Neural progenitor cell (in vitro differentiated cells): Measurements from ENCODE around the gene ZAP70. TPM values are rescaled to one million over a fixed set of nuclear protein-coding genes. Genes with fewer than 3 reads are reported as not detected.

Source experiments
- DNase-seq: peaks from one replicate; pipeline ENCODE4 v3.0.0-alpha.2; 2016; ENCODE audit warnings: low spot score
- H2AFZ ChIP-seq: fragments of 200-600 bp; sonication (generic); replicated peaks from 2 replicates; pipeline ENCODE4 v1.6.1; 2016; ENCODE audit warnings: antibody characterized with exemption
- H3F3A ChIP-seq: fragments of 200-600 bp; sonication (generic); 2 replicates; pipeline ENCODE4 v1.6.1; 2016; ENCODE audit warnings: antibody characterized with exemption, low read depth
- H3K27ac ChIP-seq: fragments of 200-600 bp; sonication (generic); 2 replicates; pipeline ENCODE4 v1.5.1; 2016; ENCODE audit warnings: mild to moderate bottlenecking
- H3K27me3 ChIP-seq: fragments of 200-600 bp; sonication (generic); 2 replicates; pipeline ENCODE4 v1.6.1; 2016; ENCODE audit warnings: mild to moderate bottlenecking, moderate library complexity
- H3K36me3 ChIP-seq: fragments of 200-600 bp; sonication (generic); 2 replicates; pipeline ENCODE4 v1.5.1; 2016
- H3K4me1 ChIP-seq: fragments of 200-600 bp; sonication (generic); 2 replicates; pipeline ENCODE4 v1.6.1; 2016; ENCODE audit warnings: mixed run types
- H3K4me2 ChIP-seq: fragments of 200-600 bp; sonication (generic); 2 replicates; pipeline ENCODE4 v1.6.1; 2016
- H3K4me3 ChIP-seq: fragments of 200-600 bp; sonication (generic); 2 replicates; pipeline ENCODE4 v1.5.1; 2016
- H3K79me2 ChIP-seq: fragments of 200-600 bp; sonication (generic); 2 replicates; pipeline ENCODE4 v1.6.1; 2016; ENCODE audit warnings: low read depth
- H3K9ac ChIP-seq: fragments of 200-600 bp; sonication (generic); 2 replicates; pipeline ENCODE4 v1.6.1; 2016
- H3K9me3 ChIP-seq: fragments of 200-600 bp; sonication (generic); 2 replicates; pipeline ENCODE4 v1.5.1; 2016; ENCODE audit warnings: low read depth
- H4K20me1 ChIP-seq: fragments of 200-600 bp; sonication (generic); 2 replicates; pipeline ENCODE4 v1.6.1; 2016; ENCODE audit warnings: low read depth
- H3K27ac Mint-ChIP-seq: 3 replicates; pipeline ENCODE4 v1.8.0; 2021; ENCODE audit warnings: mixed read lengths
- H3K27me3 Mint-ChIP-seq: 2 replicates; pipeline ENCODE4 v1.8.0; 2022; ENCODE audit warnings: low read depth, mild to moderate bottlenecking, inconsistent platforms, moderate library complexity, mixed read lengths; ENCODE audit not compliant: insufficient read depth
- H3K36me3 Mint-ChIP-seq: 3 replicates; pipeline ENCODE4 v1.8.0; 2021; ENCODE audit warnings: mixed read lengths
- H3K4me1 Mint-ChIP-seq: 3 replicates; pipeline ENCODE4 v1.8.0; 2021; ENCODE audit warnings: mixed read lengths
- H3K4me3 Mint-ChIP-seq: 3 replicates; pipeline ENCODE4 v1.8.0; 2021; ENCODE audit warnings: mild to moderate bottlenecking, moderate library complexity, mixed read lengths
- H3K9me3 Mint-ChIP-seq: 3 replicates; pipeline ENCODE4 v1.8.0; 2020; ENCODE audit warnings: mixed read lengths
- CTCF ChIP-seq: fragments of 200-600 bp; sonication (generic); IDR thresholded peaks from 2 replicates; pipeline ENCODE4 v1.5.1; 2017; ENCODE audit warnings: antibody characterized with exemption, mild to moderate bottlenecking
- EZH2 ChIP-seq: fragments of 200-600 bp; sonication (generic); IDR thresholded peaks from 2 replicates; pipeline ENCODE4 v1.6.1; 2017; ENCODE audit warnings: antibody characterized with exemption, mild to moderate bottlenecking, moderate library complexity
- EZH2phosphoT487 ChIP-seq: fragments of 200-600 bp; sonication (generic); IDR thresholded peaks from 2 replicates; pipeline ENCODE4 v1.6.1; 2017; ENCODE audit warnings: antibody characterized with exemption
- total RNA-seq: library from RNA; depleted of rRNA; stranded (reverse); fragments of >200 nt; gene quantifications from 2 replicates; pipeline ENCODE4 v1.2.3, GENCODE V29; 2015; ENCODE audit warnings: low replicate concordance

Gene ZAP70
- total RNA-seq, 1 donor from 2014 or later: not detected

- no peak for TF ChIP-seq EZH2
- no peak for TF ChIP-seq EZH2phosphoT487
- TF ChIP-seq CTCF: no peak
- no peaks in the 10 kb centered on the region for H3K9me3 ChIP-seq
- H2AFZ ChIP-seq: no peak overlapping the region
- Mint-ChIP-seq H3K4me1 (no peaks in the 10 kb centered on the region), H3K9me3 (no peaks in the 10 kb centered on the region), H3K27ac (no peak overlapping the region), H3K36me3 (peaks cover 31% of the 10 kb centered on the region), H3K27me3 (peaks cover 5% of the 10 kb centered on the region), H3K4me3 (no peak overlapping the region)
- no peak overlapping the region for H3K9ac ChIP-seq
- no peak overlapping the region for H3K27ac ChIP-seq
- DNase-seq: no peak
- no peaks in the 10 kb centered on the region for H4K20me1 ChIP-seq
- no peaks in the 10 kb centered on the region for H3K27me3 ChIP-seq
- H3K79me2 ChIP-seq: no peaks in the 10 kb centered on the region
- no peak overlapping the region for H3K4me2 ChIP-seq
- H3F3A ChIP-seq: peaks cover 3% of the 10 kb centered on the region
- no peaks in the 10 kb centered on the region for H3K4me1 ChIP-seq
- no peaks in the 10 kb centered on the region for H3K36me3 ChIP-seq
- H3K4me3 ChIP-seq: no peak overlapping the region
Observed at GRCh38 chr2:97759727-97760407, 46.5 kb downstream of the ZAP70 start.

- H3K79me2 ChIP-seq: no peaks in the 10 kb centered on the region
- no peak overlapping the region for H3K4me2 ChIP-seq
- H3K9me3 ChIP-seq: no peaks in the 10 kb centered on the region
- H3K36me3 Mint-ChIP-seq: peaks cover 33% of the 10 kb centered on the region
- H2AFZ ChIP-seq: no peak overlapping the region
- H3K36me3 ChIP-seq: no peaks in the 10 kb centered on the region
- H3K9ac ChIP-seq: no peak overlapping the region
- no peaks in the 10 kb centered on the region for H4K20me1 ChIP-seq
- H3K4me3 ChIP-seq: no peak overlapping the region
- TF ChIP-seq EZH2phosphoT487: no peak
- no peak for TF ChIP-seq EZH2
- TF ChIP-seq CTCF: no peak
- H3K27me3 Mint-ChIP-seq: peaks cover 5% of the 10 kb centered on the region
- H3K27me3 ChIP-seq: no peaks in the 10 kb centered on the region
- H3K4me3 Mint-ChIP-seq: no peak overlapping the region
- peaks cover 3% of the 10 kb centered on the region for H3F3A ChIP-seq
- no peak overlapping the region for H3K27ac ChIP-seq
- no peak for DNase-seq
- no peaks in the 10 kb centered on the region for H3K4me1 Mint-ChIP-seq
- no peaks in the 10 kb centered on the region for H3K9me3 Mint-ChIP-seq
- H3K27ac Mint-ChIP-seq: no peak overlapping the region
- H3K4me1 ChIP-seq: no peaks in the 10 kb centered on the region
Observed at GRCh38 chr2:97760480-97761049, 47.2 kb downstream of the ZAP70 start.

GRCh38 chr2:97761192-97761591, 47.8 kb downstream of the ZAP70 start:
- Histone ChIP-seq H3K27ac (no peak overlapping the region), H4K20me1 (no peaks in the 10 kb centered on the region), H2AFZ (no peak overlapping the region), H3K79me2 (no peaks in the 10 kb centered on the region), H3K4me2 (no peak overlapping the region), H3K4me3 (no peak overlapping the region), H3K4me1 (no peaks in the 10 kb centered on the region), H3K36me3 (no peaks in the 10 kb centered on the region), H3F3A (no peaks in the 10 kb centered on the region), H3K9ac (no peak overlapping the region), H3K9me3 (no peaks in the 10 kb centered on the region), H3K27me3 (no peaks in the 10 kb centered on the region)
- DNase-seq: no peak
- peaks cover 29% of the 10 kb centered on the region for H3K36me3 Mint-ChIP-seq
- no peak overlapping the region for H3K27ac Mint-ChIP-seq
- no peak overlapping the region for H3K4me3 Mint-ChIP-seq
- no peaks in the 10 kb centered on the region for H3K9me3 Mint-ChIP-seq
- H3K27me3 Mint-ChIP-seq: peaks cover 3% of the 10 kb centered on the region
- no peaks in the 10 kb centered on the region for H3K4me1 Mint-ChIP-seq
- no peak for TF ChIP-seq EZH2phosphoT487
- TF ChIP-seq CTCF: no peak
- TF ChIP-seq EZH2: no peak
